Mesenchymal stem cell (in vitro differentiated cells and primary cell): Measurements from ENCODE around the gene CASP8AP2.
"Not testable (repeated sequence)": the region's sequence is repeated elsewhere in the genome, so short reads cannot be mapped to it uniquely, and the experiment has no call there.

Source experiments
- DNase-seq: peaks from one replicate; pipeline ENCODE4 v3.0.0-alpha.2; 2013
- H2AFZ ChIP-seq: one replicate; pipeline ENCODE4 v1.6.1; 2013; ENCODE audit warnings: low read depth, mild to moderate bottlenecking, control low read depth, inconsistent platforms, low read length, moderate library complexity
- H2AK5ac ChIP-seq: 2 replicates; pipeline ENCODE4 v1.6.1; 2013; ENCODE audit warnings: low read length, moderate library complexity, mild to moderate bottlenecking, inconsistent platforms; ENCODE audit not compliant: severe bottlenecking
- H2BK120ac ChIP-seq: one replicate; pipeline ENCODE4 v1.6.1; 2013; ENCODE audit warnings: low read depth, mild to moderate bottlenecking, inconsistent platforms, low read length, moderate library complexity
- H2BK12ac ChIP-seq, 2 experiments: one replicate each; pipeline ENCODE4 v1.6.1; 2013; ENCODE audit warnings: inconsistent platforms in 2 of 2, low read length in 2 of 2, mild to moderate bottlenecking in 2 of 2, moderate library complexity in 2 of 2, control low read depth in 1 of 2
- H2BK15ac ChIP-seq: one replicate; pipeline ENCODE4 v1.6.1; 2013; ENCODE audit warnings: mild to moderate bottlenecking, low read depth, inconsistent platforms; ENCODE audit not compliant: poor library complexity, severe bottlenecking
- H2BK5ac ChIP-seq: 2 replicates; pipeline ENCODE4 v1.6.1; 2013; ENCODE audit warnings: low read depth, mild to moderate bottlenecking, low read length, control low read depth, inconsistent platforms; ENCODE audit not compliant: poor library complexity, severe bottlenecking
- H3K14ac ChIP-seq, 2 experiments: one replicate each; pipeline ENCODE4 v1.6.1; 2013; ENCODE audit warnings: inconsistent platforms in 2 of 2, low read length in 2 of 2, control low read depth in 1 of 2, mild to moderate bottlenecking in 1 of 2, moderate library complexity in 1 of 2
- H3K18ac ChIP-seq, 2 experiments: one replicate each; pipeline ENCODE4 v1.6.1; 2013; ENCODE audit warnings: inconsistent platforms in 2 of 2, low read length in 2 of 2, control low read depth in 1 of 2, low read depth in 1 of 2, mild to moderate bottlenecking in 1 of 2
- H3K23ac ChIP-seq, 2 experiments: one replicate each; pipeline ENCODE4 v1.6.1; 2013; ENCODE audit warnings: inconsistent platforms in 2 of 2, low read length in 2 of 2, mild to moderate bottlenecking in 2 of 2, moderate library complexity in 2 of 2, control low read depth in 1 of 2
- H3K27ac ChIP-seq: 2 replicates; pipeline ENCODE4 v1.5.1; 2013; ENCODE audit warnings: mild to moderate bottlenecking, moderate library complexity, low read length, control low read depth, inconsistent platforms; ENCODE audit not compliant: poor library complexity, severe bottlenecking
- H3K27me3 ChIP-seq, 2 experiments: 2 replicates each; pipeline versions ENCODE4 v1.6.1 to v1.7.0; 2013; ENCODE audit warnings: low read length in 2 of 2, mild to moderate bottlenecking in 2 of 2, moderate library complexity in 2 of 2, control low read depth in 1 of 2, inconsistent platforms in 1 of 2; ENCODE audit not compliant: control insufficient read depth in 1 of 2, insufficient read depth in 1 of 2
- H3K36me3 ChIP-seq, 2 experiments: 2 replicates each; pipeline versions ENCODE4 v1.6.1 to v1.7.0; 2013; ENCODE audit warnings: low read length in 2 of 2, control low read depth in 1 of 2, inconsistent platforms in 1 of 2, low read depth in 1 of 2, mild to moderate bottlenecking in 1 of 2; ENCODE audit not compliant: insufficient read depth in 2 of 2, control insufficient read depth in 1 of 2
- H3K4ac ChIP-seq, 2 experiments: one replicate each; pipeline ENCODE4 v1.6.1; 2013; ENCODE audit warnings: inconsistent platforms in 2 of 2, low read length in 2 of 2, mild to moderate bottlenecking in 2 of 2, moderate library complexity in 2 of 2, control low read depth in 1 of 2, low read depth in 1 of 2
- H3K4me1 ChIP-seq: 2 replicates; pipeline ENCODE4 v1.6.1; 2013; ENCODE audit warnings: low read depth, low read length, control low read depth; ENCODE audit not compliant: control insufficient read depth, insufficient read depth
- H3K4me2 ChIP-seq: 2 replicates; pipeline ENCODE4 v1.6.1; 2013; ENCODE audit warnings: low read length, mild to moderate bottlenecking, inconsistent platforms; ENCODE audit not compliant: poor library complexity, severe bottlenecking
- H3K4me3 ChIP-seq, 2 experiments: 2 replicates each; pipeline versions ENCODE4 v1.5.1 to v1.7.0; 2013; ENCODE audit warnings: low read length in 2 of 2, mild to moderate bottlenecking in 2 of 2, control low read depth in 1 of 2, low read depth in 1 of 2; ENCODE audit not compliant: insufficient read depth in 1 of 2
- H3K79me1 ChIP-seq: replicated peaks from 2 replicates; pipeline ENCODE4 v1.6.1; 2013; ENCODE audit warnings: mild to moderate bottlenecking, control low read depth, low read length, inconsistent platforms; ENCODE audit not compliant: poor library complexity, severe bottlenecking
- H3K9ac ChIP-seq: 2 replicates; pipeline ENCODE4 v1.7.0; 2013; ENCODE audit warnings: mild to moderate bottlenecking, low read length, moderate library complexity
- H3K9me3 ChIP-seq: 2 replicates; pipeline ENCODE4 v1.7.0; 2013; ENCODE audit warnings: mild to moderate bottlenecking, low read length; ENCODE audit not compliant: control insufficient read depth
- H4K8ac ChIP-seq: one replicate; pipeline ENCODE4 v1.6.1; 2013; ENCODE audit warnings: inconsistent platforms, mild to moderate bottlenecking, low read length, moderate library complexity
- H4K91ac ChIP-seq: one replicate; pipeline ENCODE4 v1.6.1; 2013; ENCODE audit warnings: mild to moderate bottlenecking, low read length, inconsistent platforms
- WGBS: methylation state at CpG from one replicate; pipeline ENCODE4 v1.1.7; 2013; ENCODE audit warnings: mixed read lengths; 5-methylcytosine and 5-hydroxymethylcytosine counted together

The CASP8AP2 gene

DNA sequence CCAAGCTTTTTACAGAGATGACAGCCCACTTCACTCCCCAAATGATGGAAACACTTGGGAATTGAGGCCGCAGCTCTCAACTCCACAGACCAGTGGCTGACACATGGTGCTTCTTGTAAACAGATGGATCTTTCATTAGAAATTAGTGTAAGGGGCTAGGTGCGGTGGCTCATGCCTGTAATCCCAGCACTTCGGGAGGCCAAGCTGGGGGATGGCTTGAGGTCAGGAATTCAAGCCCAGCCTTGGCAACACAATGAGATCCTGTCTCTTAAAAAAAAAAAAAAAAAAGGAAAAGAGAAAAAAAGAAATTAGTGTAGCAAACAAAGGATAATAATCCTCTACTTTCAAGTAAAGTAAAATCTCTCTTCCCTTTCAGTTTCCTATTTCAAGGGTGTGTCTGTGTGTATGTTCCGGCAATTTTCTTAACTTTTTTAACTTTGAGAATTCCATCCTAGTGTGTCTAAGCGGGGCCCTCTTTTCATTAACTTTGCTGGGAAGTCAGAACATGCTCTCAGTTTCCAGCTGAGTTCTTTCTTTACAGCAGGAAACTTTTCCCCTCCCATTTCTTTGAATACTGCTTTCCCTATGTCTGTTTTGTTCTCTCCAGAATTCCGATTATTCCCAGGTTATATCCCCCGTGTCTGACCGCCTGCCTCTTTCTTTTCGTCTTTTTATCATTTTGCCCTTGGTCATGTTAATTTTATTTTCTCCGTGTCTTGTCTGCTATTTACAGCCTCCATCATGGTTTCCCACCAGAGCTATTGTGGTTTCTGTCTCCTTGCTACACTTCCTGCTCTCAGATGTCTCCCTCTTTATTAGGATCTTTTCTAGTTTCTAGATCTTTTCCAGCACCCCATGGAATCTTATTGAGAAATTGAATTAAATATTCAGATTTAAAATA is 80.6 kb downstream of the CASP8AP2 start:
- not testable (repeated sequence) for H3K27me3 ChIP-seq, H2BK12ac ChIP-seq, H2AFZ ChIP-seq, H3K36me3 ChIP-seq, H3K9me3 ChIP-seq, H3K18ac ChIP-seq, H3K4ac ChIP-seq, H2BK5ac ChIP-seq, H3K4me2 ChIP-seq, H3K79me1 ChIP-seq, H2BK15ac ChIP-seq, H4K91ac ChIP-seq, H2AK5ac ChIP-seq, DNase-seq, H4K8ac ChIP-seq, H2BK120ac ChIP-seq, H3K23ac ChIP-seq, H3K27ac ChIP-seq, H3K9ac ChIP-seq, H3K14ac ChIP-seq, H3K4me1 ChIP-seq, H3K4me3 ChIP-seq
- WGBS = 67% methylated on average over 9 of the region's 10 CpGs

- H3K27me3 ChIP-seq = peaks cover 0 to 2% of the 10 kb centered on the region in 2 experiments
- WGBS = 37% methylated on average over 1 of the region's 1 CpG
- no peak overlapping the region for H2BK5ac ChIP-seq
- H4K8ac ChIP-seq = no peak overlapping the region
- H2AFZ ChIP-seq = no peak overlapping the region
- no peak overlapping the region for H4K91ac ChIP-seq
- H3K23ac ChIP-seq = no peak overlapping the region
- no peak overlapping the region for H2BK120ac ChIP-seq
- no peak overlapping the region for H2AK5ac ChIP-seq
- H3K27ac ChIP-seq = no peak overlapping the region
- H3K79me1 ChIP-seq = no peaks in the 10 kb centered on the region
- no peak overlapping the region for H3K4ac ChIP-seq
- H3K4me1 ChIP-seq = no peaks in the 10 kb centered on the region
- H3K9ac ChIP-seq = no peak overlapping the region
- DNase-seq = no peak
- H3K4me3 ChIP-seq = no peak overlapping the region
- H3K14ac ChIP-seq = no peak overlapping the region
- H3K36me3 ChIP-seq = no peaks in the 10 kb centered on the region
- H2BK12ac ChIP-seq = no peak overlapping the region
- H2BK15ac ChIP-seq = no peak overlapping the region
- H3K18ac ChIP-seq = no peak overlapping the region
- peaks cover 6% of the 10 kb centered on the region for H3K9me3 ChIP-seq
- no peak overlapping the region for H3K4me2 ChIP-seq
Measured at GRCh38 chr6:89910902-89911240, 81.2 kb downstream of the CASP8AP2 start.

DNA sequence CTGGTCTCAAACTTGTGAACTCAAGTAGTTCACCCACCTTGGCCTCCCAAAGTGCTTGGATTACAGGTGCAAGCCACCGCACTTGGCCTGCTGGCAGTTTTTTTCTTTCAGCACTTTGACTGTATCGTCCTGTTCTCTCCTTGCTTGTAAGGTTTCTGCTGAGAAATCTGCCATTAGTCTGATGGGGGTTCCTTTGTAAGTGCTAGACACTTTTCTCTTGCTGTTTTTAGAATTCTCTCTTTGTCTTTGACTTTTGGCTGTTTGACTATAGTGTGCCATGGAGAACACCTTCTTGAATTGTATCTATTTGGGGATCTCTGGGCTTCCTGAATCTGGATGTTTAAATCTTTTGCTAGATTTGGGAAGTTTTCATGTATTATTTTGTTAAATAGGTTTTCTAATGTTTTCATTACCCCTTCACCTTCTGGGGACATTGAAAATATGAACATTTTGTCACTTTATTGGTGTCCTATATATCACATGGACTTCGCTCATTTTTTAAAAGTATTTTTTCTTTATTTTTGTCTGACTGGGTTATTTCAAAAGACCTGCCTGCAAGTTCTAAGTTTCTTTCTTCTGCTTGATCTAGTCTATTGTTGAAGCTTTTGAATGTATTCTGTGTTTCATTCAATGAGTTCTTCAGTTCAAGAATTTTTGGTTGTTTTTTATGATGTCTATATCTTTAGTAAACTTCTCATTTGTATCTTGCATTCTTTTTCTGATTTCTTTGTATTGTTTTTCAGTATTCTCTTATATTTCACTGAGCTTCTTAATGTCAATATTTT is 86.6 kb downstream of the CASP8AP2 start:
- no peaks in the 10 kb centered on the region for H3K36me3 ChIP-seq
- WGBS = 92% methylated on average over 2 of the region's 3 CpGs

GRCh38 chr6:89917216-89917615 is 87.5 kb downstream of the CASP8AP2 start:
- no peak overlapping the region for H2BK15ac ChIP-seq
- no peak overlapping the region for H3K4me2 ChIP-seq
- no peak overlapping the region for H3K18ac ChIP-seq
- peaks cover 0 to 3% of the 10 kb centered on the region in 2 experiments for H3K27me3 ChIP-seq
- peaks cover 17% of the 10 kb centered on the region for H3K9me3 ChIP-seq
- no peak overlapping the region for H3K14ac ChIP-seq
- H2BK120ac ChIP-seq = no peak overlapping the region
- peaks cover 1% of the 10 kb centered on the region for H3K4me1 ChIP-seq
- no peak overlapping the region for H4K91ac ChIP-seq
- H2AK5ac ChIP-seq = no peak overlapping the region
- no peak overlapping the region for H3K4ac ChIP-seq
- H3K4me3 ChIP-seq = no peak overlapping the region
- no peaks in the 10 kb centered on the region for H3K36me3 ChIP-seq
- no peak overlapping the region for H2BK5ac ChIP-seq
- no peak overlapping the region for H3K9ac ChIP-seq
- DNase-seq = no peak
- WGBS = 84% methylated on average over 4 of the region's 4 CpGs
- no peak overlapping the region for H3K27ac ChIP-seq
- no peak overlapping the region for H2AFZ ChIP-seq
- no peak overlapping the region for H4K8ac ChIP-seq
- H3K79me1 ChIP-seq = no peaks in the 10 kb centered on the region
- H3K23ac ChIP-seq = no peak overlapping the region
- H2BK12ac ChIP-seq = no peak overlapping the region

More for the DNA sequence above, 86.6 kb downstream of the CASP8AP2 start:
- no peak overlapping the region for H3K4me2 ChIP-seq
- no peak overlapping the region for H3K4ac ChIP-seq
- H2AFZ ChIP-seq = no peak overlapping the region
- H2BK15ac ChIP-seq = no peak overlapping the region
- no peaks in the 10 kb centered on the region for H3K4me1 ChIP-seq
- H2BK120ac ChIP-seq = no peak overlapping the region
- H3K9me3 ChIP-seq = peaks cover 17% of the 10 kb centered on the region
- H3K18ac ChIP-seq = no peak overlapping the region
- no peak overlapping the region for H3K4me3 ChIP-seq
- H3K27me3 ChIP-seq = peaks cover 0 to 2% of the 10 kb centered on the region in 2 experiments
- no peak overlapping the region for H3K9ac ChIP-seq
- no peak overlapping the region for H4K8ac ChIP-seq
- DNase-seq = no peak
- no peak overlapping the region for H2BK12ac ChIP-seq
- no peak overlapping the region for H3K14ac ChIP-seq
- H3K23ac ChIP-seq = no peak overlapping the region
- H2BK5ac ChIP-seq = no peak overlapping the region
- no peak overlapping the region for H3K27ac ChIP-seq
- no peaks in the 10 kb centered on the region for H3K79me1 ChIP-seq
- no peak overlapping the region for H2AK5ac ChIP-seq
- H4K91ac ChIP-seq = no peak overlapping the region
